T-helper 22 cell (primary cell): ENCODE measurements around the gene IDS.
"Not testable (repeated sequence)": the region's sequence is repeated elsewhere in the genome, so short reads cannot be mapped to it uniquely, and the experiment has no call there.

ENCODE experiments used
- DNase-seq: peaks from one replicate; pipeline ENCODE4 v3.0.0-alpha.2; 2020; ENCODE audit warnings: low read depth

The IDS gene

GRCh38 chrX:149526318-149527033 is 21.4 kb upstream of the IDS start:
- not testable (repeated sequence) for DNase-seq

DNA sequence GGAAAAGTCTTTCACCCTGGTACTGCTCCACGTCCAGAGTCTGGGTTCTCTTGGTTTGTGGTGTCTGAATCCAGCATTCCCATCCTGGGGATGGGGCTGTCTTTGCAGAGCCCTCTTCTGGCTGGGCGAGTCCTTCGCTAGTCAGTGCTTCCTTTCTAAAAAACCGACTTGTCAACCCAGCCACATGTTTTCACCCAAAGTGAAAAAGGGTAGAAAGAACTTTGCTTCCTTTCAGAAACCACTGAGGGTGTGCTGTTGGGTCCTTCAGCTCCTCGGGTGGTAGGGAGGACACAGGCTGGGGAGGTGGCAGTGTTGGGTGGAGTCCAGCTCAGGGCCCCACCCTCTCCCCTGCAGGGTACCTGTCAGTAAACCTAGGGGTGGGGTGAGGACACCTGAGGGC is 20.8 kb upstream of the IDS start:
- DNase-seq, result not testable (repeated sequence)

GRCh38 chrX:149525389-149525788 is 20.3 kb upstream of the IDS start:
- DNase-seq, result peak; percentile 73

GRCh38 chrX:149522916-149523315 is 17.8 kb upstream of the IDS start:
- no peak for DNase-seq

DNA sequence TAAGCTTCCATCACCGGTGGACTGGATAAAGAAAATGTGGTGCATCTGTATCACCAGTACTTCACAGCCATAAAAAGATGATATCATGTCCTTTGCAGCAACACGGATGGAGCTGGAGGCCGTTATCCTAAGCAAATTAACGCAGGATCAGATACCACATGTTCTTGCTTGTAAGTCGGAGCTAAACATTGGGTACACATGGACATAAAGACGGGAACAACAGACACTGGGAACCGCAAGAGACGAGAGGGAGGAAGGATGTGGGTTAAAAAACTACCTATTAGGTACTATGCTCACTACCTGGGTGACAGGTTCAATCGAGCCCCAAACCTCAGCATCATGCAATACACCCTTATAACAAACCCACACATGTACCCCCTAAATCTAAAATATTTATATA is 16.3 kb upstream of the IDS start:
- DNase-seq, result peak; percentile 49

GRCh38 chrX:149520636-149521277 is 15.7 kb upstream of the IDS start:
- not testable (repeated sequence) for DNase-seq

GRCh38 chrX:149518236-149518635 is 13.1 kb upstream of the IDS start:
- no peak for DNase-seq

DNA sequence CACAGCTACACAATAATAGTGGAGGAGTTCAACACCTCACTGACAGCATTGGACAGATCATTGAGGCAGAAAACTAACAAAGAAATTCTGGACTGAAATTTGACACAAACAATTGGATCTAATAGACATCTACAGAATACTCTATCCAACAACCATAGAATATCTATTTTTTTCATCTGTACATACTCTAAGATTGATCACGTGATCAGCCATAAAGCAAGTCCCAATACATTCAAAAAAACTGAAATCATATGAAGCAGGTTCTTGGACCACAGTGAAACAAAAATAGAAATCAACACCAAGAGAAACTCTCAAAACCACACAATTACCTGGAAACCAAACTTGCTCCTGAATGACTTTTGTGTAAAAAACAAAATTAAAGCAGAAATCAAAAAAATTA is 12.2 kb upstream of the IDS start:
- no peak for DNase-seq

DNA sequence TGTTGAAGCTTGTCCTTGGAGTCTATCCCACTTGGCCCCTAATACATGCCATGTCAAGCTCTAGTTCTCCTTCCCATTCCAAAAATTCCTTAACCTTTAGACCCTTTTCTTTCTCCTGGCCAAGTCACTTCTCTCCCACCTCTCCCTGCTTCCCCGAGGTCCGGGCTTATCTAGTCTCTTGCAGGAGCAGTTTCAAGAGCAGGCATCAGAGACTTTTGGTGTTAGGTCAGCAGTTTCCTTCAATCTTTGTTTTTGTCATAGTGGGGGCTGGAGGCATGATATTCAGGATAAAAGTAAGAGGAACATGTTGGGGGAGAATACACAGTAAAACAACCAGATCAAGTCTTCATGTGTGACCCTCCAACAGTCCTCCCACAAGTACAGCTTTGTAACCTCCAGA is 11.5 kb upstream of the IDS start:
- no peak for DNase-seq

DNA sequence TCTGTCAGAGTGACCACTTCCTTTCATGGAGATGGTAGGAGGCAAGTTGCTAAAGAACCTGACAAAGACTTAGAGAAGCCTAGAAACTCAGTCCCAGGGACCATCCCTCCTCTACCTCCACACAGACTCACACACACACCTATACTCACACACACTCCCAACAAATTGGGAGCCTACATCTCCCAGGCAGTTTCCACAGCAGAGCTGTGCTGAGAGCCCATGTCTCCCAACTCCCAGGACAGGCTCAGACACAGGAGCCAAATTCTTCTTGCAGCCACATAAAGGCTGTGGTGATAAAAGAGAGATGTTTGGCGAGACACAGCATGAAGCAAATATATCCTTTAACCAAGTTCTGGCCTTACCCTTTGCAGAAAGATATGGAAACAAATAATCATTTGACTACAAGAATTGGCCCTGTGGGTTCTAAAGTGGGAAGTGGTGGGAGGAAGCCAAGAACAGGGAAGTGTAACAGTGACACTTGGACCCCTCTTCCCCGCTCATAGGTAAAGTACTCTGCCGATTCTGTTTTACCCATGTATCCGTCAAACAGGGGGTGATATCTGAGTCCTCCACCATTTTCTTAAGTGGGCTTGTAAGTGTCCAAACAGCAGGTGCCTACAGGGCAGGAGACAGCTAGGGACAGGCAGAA is 11.0 kb upstream of the IDS start:
- DNase-seq, result no peak

- DNase-seq, result no peak
Observed at GRCh38 chrX:149513825-149514428, 8.8 kb upstream of the IDS start.

DNA sequence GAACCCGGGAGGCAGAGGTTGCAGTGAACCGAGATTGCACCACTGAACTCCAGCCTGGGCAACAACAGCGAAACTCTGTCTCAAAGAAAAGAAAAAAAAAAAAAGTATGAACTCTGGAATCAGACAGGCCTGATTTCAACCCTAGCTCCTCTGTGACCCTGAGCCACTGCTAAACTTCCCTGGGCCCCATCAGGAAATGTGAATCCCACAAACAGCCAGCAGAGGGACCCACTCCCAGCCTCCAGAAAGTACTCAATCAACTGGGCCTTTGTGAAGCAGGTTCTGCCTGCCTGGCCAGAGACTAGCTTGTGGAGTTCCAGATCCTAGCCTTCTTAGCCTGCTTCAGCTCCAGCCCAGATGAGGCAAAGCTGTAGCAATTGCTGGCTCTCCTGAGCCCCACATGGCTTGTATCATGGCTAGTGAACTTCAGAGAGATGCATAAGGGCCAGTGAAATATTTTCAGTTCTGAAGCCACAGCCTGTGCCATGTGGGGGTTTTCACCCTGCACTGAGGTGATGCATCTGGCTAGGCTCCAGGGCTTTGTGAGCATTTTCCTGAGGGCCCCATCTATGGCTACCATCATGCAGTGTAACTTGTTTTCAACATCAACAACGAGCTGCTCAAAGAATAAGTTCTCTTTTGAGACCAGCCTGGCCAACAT is 7.2 kb upstream of the IDS start:
- peak; percentile 33 for DNase-seq

DNA sequence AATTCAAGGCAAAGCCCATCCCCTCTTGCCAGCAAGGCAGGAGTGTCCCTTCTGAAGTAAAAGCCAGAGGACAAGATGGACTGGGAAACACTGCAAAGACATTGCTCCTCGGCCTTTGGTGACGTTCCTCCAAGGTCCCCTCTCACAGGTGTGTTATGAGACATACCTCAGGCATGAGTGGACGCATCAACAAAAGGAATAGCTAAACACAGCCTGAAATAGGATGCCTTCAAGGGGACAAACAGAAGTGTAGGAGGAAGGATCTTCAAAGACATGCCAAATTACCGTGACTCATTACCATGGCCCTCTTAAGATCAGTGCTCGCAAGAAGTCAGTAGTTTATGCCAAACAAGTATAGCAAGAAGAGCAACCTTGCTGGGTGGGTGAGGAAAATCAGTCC is 6.0 kb upstream of the IDS start:
- no peak for DNase-seq

GRCh38 chrX:149510386-149510785 is 5.3 kb upstream of the IDS start:
- DNase-seq, result no peak

- no peak for DNase-seq
Observed at GRCh38 chrX:149508467-149508866, 3.4 kb upstream of the IDS start.

GRCh38 chrX:149506349-149506748 is 1.2 kb upstream of the IDS start:
- no peak for DNase-seq

- no peak for DNase-seq
Observed at GRCh38 chrX:149505671-149506070, 565 bp upstream of the IDS start.

DNA sequence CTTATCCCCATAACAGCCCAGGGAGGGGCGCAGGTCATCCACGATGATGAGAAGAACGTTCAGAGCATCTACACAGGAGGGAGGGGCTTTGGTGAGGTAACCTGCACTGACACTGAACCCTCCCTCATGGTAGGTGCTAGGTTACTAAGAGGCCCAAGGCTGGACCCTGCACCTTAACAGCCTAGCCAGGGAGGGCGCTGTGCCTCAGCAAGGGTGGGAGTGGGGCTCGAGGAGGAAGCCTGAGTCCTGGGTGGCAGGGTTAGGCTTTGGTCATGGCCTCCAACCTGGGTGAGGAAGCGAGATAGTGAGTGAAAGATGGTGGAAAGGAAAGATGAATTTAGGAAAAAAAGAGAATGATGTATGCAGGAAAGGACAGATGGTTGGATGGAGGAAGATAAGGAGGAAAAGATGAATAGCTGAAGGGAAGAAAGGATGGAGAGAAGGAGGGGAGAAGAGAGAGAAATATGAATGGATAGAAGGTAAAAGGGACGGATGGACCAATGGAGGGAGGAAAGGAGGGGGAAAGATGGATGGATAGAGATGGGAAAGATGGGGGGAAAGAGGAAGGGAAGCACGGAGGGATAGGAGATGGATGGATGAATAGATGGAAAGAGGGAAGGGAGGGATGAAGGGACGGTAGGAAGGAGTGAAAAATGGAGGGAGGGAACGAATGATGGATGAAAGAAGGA is 736 bp downstream of the IDS start:
- DNase-seq, result peak; percentile 57

DNA sequence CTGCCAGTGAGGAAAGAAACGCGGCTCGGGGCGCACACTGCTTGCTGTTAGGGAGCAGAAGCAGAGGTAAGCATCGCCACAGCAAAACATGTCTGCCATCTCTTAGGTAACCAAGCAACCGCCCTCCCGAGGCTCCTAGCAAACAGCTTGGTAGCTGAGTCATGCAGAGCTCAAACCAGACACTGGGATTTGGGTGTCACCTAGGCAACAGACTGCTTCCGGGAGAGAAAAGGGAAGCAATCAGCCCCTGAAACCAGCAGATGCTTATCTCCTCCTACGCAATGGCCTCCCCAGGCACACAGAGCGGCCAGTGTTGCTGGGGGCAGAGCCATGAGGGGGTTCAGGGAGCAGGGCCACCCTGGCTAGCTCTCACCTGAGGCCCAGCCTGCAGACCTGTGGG is 1.7 kb downstream of the IDS start:
- peak; percentile 69 for DNase-seq

- not testable (repeated sequence) for DNase-seq
Observed at GRCh38 chrX:149502923-149503322, 2.2 kb downstream of the IDS start.

DNA sequence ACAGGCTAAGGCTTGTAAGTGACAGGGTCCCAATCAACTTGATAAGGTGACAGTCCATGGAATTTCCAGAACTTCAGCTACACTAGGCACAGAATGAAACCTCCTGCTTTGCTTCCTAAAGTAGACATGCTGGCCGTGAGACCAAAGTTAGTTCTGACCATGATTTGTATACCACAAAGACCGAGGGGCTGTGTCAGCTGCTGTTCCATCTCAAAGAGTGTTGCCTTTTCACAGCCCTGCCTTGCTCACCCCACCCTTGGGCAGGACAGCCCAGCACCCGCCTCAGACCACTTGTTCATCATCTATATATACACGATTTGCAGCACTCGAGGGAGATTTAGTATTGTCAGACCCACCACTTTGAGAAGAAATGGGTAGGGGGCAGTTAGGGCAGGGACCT is 5.3 kb downstream of the IDS start:
- DNase-seq, result no peak

- no peak for DNase-seq
Observed at GRCh38 chrX:149498767-149499166, 6.3 kb downstream of the IDS start.
